ENCODE results near the gene LRRC72.
"Not testable (repeated sequence)": the region's sequence is repeated elsewhere in the genome, so short reads cannot be mapped to it uniquely, and the experiment has no call there.

LRRC72 gene

DNA sequence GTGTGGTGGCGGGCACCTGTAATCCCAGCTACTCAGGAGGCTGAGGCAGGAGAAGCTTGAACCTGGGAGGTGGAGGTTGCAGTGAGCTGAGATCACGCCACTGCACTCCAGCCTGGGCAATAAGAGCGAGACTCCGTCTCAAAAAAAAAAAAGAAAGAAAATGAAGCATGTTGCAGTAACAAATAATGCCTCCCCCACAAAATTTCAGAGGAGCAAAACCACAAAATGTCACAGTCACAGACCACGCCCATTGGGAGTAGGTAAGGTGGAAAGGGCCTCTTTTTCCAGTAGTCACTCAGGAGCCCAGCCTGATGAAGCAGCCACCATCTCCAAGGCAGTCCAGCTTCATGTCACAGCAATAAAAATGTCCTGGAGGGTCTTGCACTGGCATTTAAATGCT, 20.2 kb upstream of the LRRC72 start:
- not testable (repeated sequence) for H3K36me3 ChIP-seq (ENCODE audit: control insufficient read depth, insufficient read depth, low read length); H3K4me1 ChIP-seq (ENCODE audit: control insufficient read depth, insufficient read depth, low read length); H3K4me3 ChIP-seq (ENCODE audit: low read length); H3K27me3 ChIP-seq (ENCODE audit: control insufficient read depth, insufficient read depth, low read length); H3K9me3 ChIP-seq (ENCODE audit: control insufficient read depth, low read length); H3K9ac ChIP-seq (ENCODE audit: low read length)

DNA sequence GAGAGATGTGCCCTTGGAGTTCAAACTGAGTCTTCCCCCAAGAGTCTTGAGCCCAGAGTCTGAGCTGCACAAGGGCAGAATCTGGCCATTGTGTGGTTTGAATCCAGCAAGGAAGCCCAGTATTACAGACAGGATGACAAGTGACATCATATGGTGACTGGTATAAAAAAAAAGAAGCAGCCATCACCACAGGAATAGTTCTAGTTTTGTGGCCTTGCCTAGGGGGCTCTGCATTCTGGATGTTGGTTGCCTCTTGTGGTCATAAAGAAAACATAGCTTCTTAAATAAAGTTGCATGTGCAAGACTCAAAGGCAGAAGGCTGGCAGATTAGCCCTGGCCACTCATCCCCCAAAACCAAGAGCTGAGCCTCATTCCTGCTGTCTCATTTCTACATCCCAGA, 16.8 kb upstream of the LRRC72 start:
- no peak overlapping the region for H3K4me3 ChIP-seq (ENCODE audit: low read length)
- no peaks in the 10 kb centered on the region for H3K27me3 ChIP-seq (ENCODE audit: control insufficient read depth, insufficient read depth, low read length)
- H3K36me3 ChIP-seq (ENCODE audit: control insufficient read depth, insufficient read depth, low read length) = no peaks in the 10 kb centered on the region
- H3K9ac ChIP-seq (ENCODE audit: low read length) = no peak overlapping the region
- peaks cover 9% of the 10 kb centered on the region for H3K4me1 ChIP-seq (ENCODE audit: control insufficient read depth, insufficient read depth, low read length)
- no peaks in the 10 kb centered on the region for H3K9me3 ChIP-seq (ENCODE audit: control insufficient read depth, low read length)

DNA sequence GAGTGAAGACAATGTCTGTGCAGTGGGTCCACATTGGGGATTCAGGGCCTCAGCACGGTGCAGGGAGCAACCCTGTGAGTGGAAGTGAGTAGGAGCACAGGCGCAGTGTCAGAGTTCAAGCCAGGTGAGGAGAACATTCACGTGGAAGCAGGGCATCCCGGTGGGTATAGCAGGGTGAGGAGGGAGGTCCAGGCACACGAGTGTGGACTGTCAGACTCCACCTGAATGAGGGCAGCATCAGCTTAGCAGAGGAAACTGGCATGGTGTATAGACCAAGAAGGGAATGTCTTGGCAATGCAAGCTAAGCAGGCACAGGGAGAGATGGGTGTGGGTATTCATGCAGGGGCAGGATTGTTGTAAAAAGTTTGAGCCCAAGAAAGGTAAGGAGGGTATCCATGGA, 15.3 kb upstream of the LRRC72 start:
- no peaks in the 10 kb centered on the region for H3K27me3 ChIP-seq (ENCODE audit: control insufficient read depth, insufficient read depth, low read length)
- H3K9me3 ChIP-seq (ENCODE audit: control insufficient read depth, low read length) = no peaks in the 10 kb centered on the region
- peaks cover 15% of the 10 kb centered on the region for H3K4me1 ChIP-seq (ENCODE audit: control insufficient read depth, insufficient read depth, low read length)
- no peak overlapping the region for H3K9ac ChIP-seq (ENCODE audit: low read length)
- H3K4me3 ChIP-seq (ENCODE audit: low read length) = no peak overlapping the region
- no peaks in the 10 kb centered on the region for H3K36me3 ChIP-seq (ENCODE audit: control insufficient read depth, insufficient read depth, low read length)

DNA sequence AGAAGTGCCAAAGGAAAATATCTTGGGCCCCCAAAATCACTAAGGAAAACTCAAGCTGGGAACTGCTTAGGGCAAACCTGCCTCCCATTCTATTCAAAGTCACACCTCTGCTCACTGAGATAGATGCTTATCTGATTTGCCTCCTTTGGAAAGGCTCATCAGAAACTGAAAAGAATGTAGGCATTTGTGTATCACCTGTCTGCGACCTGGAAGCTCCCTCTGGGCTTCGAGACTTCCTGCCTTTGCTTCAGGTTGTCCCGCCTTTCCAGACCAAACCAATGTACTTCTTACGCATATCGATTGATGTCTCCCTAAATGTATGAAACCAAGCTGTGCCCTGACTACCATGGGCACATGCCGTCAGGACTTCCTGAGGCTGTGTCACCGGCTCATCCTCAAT, 14.5 kb upstream of the LRRC72 start:
- H3K9me3 ChIP-seq (ENCODE audit: control insufficient read depth, low read length) = no peaks in the 10 kb centered on the region
- H3K9ac ChIP-seq (ENCODE audit: low read length) = no peak overlapping the region
- H3K4me3 ChIP-seq (ENCODE audit: low read length) = no peak overlapping the region
- peaks cover 19% of the 10 kb centered on the region for H3K4me1 ChIP-seq (ENCODE audit: control insufficient read depth, insufficient read depth, low read length)
- no peaks in the 10 kb centered on the region for H3K27me3 ChIP-seq (ENCODE audit: control insufficient read depth, insufficient read depth, low read length)
- no peaks in the 10 kb centered on the region for H3K36me3 ChIP-seq (ENCODE audit: control insufficient read depth, insufficient read depth, low read length)

DNA sequence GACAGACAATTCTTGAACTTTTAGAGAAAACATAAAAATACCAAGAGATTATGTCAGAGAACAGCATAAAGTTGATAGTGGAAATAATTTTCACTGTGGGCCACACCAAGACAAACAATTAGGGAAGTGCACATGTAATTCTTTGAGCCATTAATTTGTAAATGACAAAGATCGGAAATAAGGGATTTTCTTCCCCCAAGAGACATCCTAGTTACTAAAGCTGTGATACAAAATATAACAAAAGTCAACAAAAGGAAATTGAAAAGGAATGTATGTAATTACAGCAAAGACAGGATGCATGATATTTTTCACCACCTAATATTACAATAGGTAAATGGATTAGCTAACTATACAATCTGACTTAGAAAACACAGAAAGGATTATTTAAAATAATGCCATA, 12.4 kb upstream of the LRRC72 start:
- peaks cover 28% of the 10 kb centered on the region for H3K4me1 ChIP-seq (ENCODE audit: control insufficient read depth, insufficient read depth, low read length)
- no peaks in the 10 kb centered on the region for H3K27me3 ChIP-seq (ENCODE audit: control insufficient read depth, insufficient read depth, low read length)
- no peak overlapping the region for H3K4me3 ChIP-seq (ENCODE audit: low read length)
- H3K9me3 ChIP-seq (ENCODE audit: control insufficient read depth, low read length) = no peaks in the 10 kb centered on the region
- no peak overlapping the region for H3K9ac ChIP-seq (ENCODE audit: low read length)
- H3K36me3 ChIP-seq (ENCODE audit: control insufficient read depth, insufficient read depth, low read length) = no peaks in the 10 kb centered on the region

DNA sequence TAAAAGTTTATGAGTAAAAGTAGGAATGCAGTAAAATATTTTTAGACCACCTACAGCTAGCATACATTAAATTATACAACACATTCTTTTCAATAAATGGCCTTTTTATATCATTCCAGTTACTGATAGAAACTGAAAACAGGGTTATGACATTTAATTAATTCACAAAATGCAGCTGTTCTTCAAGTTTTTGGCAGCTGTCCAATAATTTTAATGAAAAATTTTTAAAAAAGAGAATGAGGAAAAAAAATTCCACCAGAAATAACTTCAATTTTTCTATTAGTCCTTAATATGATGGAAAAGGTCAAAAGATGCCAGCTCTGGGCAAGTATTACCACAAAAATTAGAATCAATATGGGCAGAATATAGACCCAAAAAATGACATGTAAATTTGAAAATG, 11.9 kb upstream of the LRRC72 start:
- Histone ChIP-seq H3K27me3 (ENCODE audit: control insufficient read depth, insufficient read depth, low read length) (no peaks in the 10 kb centered on the region), H3K9me3 (ENCODE audit: control insufficient read depth, low read length) (no peaks in the 10 kb centered on the region), H3K9ac (ENCODE audit: low read length) (no peak overlapping the region), H3K4me3 (ENCODE audit: low read length) (no peak overlapping the region), H3K4me1 (ENCODE audit: control insufficient read depth, insufficient read depth, low read length) (peaks cover 28% of the 10 kb centered on the region), H3K36me3 (ENCODE audit: control insufficient read depth, insufficient read depth, low read length) (no peaks in the 10 kb centered on the region)

DNA sequence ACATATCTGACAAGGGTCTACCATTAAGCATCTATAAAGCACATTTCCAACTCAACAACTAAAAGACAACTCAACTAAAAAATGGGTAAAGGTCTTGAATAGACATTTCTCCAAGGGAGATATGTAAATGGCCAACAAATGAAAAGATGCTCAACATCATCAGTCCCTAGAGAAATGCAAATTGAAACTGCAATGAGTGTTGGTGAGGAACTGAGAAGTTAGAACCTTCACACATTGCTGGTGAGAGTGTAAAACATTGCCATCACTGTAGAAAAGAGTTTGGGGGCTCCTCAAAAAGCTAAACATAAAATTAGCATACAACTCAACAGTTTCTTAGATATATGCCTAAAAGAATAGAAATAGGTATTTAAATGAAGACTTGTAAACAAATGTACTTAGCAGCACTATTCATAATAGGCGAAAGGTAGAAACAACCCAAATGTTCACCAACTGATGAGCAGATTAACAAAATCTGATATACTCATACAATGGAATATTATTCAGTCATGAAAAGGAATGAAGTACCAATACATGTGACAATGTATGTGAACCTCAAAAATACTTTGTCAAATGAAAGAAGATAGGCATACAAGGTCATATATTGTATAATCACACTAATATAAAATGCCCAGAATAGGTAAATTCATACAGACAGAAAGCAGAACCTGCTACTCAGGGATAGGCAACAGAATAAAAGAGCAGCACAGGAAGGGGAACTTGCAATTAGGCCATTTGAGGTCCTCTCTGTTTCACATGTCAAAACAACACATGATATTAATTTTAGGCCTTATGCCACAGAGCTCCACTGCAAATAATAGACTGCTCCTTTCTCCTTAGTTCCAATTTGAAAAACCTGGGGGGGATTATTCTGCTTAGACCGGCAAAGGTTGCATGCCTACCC, 10.6 kb upstream of the LRRC72 start:
- no peaks in the 10 kb centered on the region for H3K27me3 ChIP-seq (ENCODE audit: control insufficient read depth, insufficient read depth, low read length)
- peaks cover 28% of the 10 kb centered on the region for H3K4me1 ChIP-seq (ENCODE audit: control insufficient read depth, insufficient read depth, low read length)
- H3K36me3 ChIP-seq (ENCODE audit: control insufficient read depth, insufficient read depth, low read length) = no peaks in the 10 kb centered on the region
- H3K9ac ChIP-seq (ENCODE audit: low read length) = no peak overlapping the region
- H3K4me3 ChIP-seq (ENCODE audit: low read length) = no peak overlapping the region
- no peaks in the 10 kb centered on the region for H3K9me3 ChIP-seq (ENCODE audit: control insufficient read depth, low read length)

DNA sequence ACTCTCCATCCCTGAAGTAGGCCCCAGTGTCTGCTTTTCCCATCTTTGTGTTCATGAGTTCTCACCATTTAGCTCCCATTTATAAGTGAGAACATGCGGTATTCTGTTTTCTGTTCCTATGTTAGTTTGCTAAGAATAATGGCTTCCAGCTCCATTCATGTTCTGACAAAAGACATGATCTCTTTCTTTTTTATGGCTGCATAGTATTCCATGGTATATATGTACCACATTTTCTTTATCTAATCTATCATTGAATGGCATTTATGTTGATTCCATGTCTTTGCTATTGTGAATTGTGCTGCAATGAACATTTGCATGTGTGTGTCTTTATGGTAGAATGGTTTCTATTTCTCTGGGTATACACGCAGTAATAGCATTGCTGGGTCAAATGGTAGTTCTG, 6.6 kb upstream of the LRRC72 start:
- not testable (repeated sequence) for H3K27me3 ChIP-seq (ENCODE audit: control insufficient read depth, insufficient read depth, low read length); H3K9ac ChIP-seq (ENCODE audit: low read length); H3K9me3 ChIP-seq (ENCODE audit: control insufficient read depth, low read length); H3K4me3 ChIP-seq (ENCODE audit: low read length); H3K36me3 ChIP-seq (ENCODE audit: control insufficient read depth, insufficient read depth, low read length)
- peaks cover 17% of the 10 kb centered on the region for H3K4me1 ChIP-seq (ENCODE audit: control insufficient read depth, insufficient read depth, low read length)

DNA sequence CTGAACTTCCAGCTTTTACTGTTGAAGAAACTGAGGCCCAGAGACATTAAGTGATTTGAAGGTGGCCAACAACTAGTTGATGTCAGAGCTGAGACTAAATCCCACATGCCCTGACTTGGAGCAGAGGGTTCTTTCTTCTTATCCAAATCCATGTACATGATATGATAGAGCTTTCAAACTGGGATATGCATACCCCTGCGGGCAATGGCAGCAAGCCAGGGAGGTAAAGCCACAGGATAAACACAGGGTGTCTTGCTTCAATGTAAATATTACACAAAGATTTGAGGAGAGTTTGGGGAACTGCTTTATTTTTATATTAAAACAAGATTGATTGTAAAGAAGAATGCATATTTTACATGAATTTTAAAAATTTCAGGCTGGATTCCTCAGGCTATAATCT, 2.3 kb upstream of the LRRC72 start:
- Histone ChIP-seq H3K9me3 (ENCODE audit: control insufficient read depth, low read length) (no peaks in the 10 kb centered on the region), H3K4me3 (ENCODE audit: low read length) (no peak overlapping the region), H3K4me1 (ENCODE audit: control insufficient read depth, insufficient read depth, low read length) (no peaks in the 10 kb centered on the region), H3K9ac (ENCODE audit: low read length) (no peak overlapping the region), H3K36me3 (ENCODE audit: control insufficient read depth, insufficient read depth, low read length) (no peaks in the 10 kb centered on the region), H3K27me3 (ENCODE audit: control insufficient read depth, insufficient read depth, low read length) (no peaks in the 10 kb centered on the region)

DNA sequence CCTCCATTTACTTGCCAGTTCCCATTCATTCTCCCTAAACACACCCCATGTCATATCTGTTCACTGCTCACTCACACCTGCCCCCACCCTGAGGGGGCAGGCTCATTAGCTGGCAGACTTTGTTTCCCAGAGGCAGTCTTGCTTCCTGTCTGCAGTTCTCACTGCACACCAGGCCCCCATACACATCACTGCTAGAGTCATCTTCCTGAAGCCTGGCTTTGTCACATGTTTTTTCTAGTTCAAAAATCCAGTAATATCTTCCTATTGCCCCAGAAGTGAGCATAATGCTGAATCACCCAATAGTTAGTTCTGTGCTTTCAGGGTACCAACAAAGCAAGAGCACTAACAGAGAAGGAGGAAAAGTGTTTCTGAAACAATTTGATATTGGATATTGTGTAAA, 1.9 kb downstream of the LRRC72 start:
- Histone ChIP-seq H3K4me1 (ENCODE audit: control insufficient read depth, insufficient read depth, low read length) (no peaks in the 10 kb centered on the region), H3K9me3 (ENCODE audit: control insufficient read depth, low read length) (no peaks in the 10 kb centered on the region), H3K27me3 (ENCODE audit: control insufficient read depth, insufficient read depth, low read length) (no peaks in the 10 kb centered on the region), H3K9ac (ENCODE audit: low read length) (no peak overlapping the region), H3K4me3 (ENCODE audit: low read length) (no peak overlapping the region), H3K36me3 (ENCODE audit: control insufficient read depth, insufficient read depth, low read length) (no peaks in the 10 kb centered on the region)

DNA sequence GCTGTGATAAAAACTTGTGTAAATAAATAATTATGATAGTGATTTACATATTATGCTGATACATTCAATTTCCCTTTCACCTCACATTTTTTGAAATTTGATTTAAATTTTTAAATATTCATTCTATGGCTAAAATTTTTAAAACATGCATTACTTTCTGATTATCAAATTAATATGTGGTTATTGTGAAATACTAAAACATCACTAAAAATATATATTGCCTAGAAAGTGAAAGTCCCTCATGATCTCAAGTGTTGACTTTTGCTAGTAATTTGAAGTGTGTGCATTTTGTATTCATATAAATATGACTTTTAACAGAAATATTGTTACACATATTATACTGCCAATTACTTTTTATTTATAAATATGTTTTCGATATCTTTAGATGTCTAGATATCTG, 3.1 kb downstream of the LRRC72 start:
- Histone ChIP-seq H3K4me1 (ENCODE audit: control insufficient read depth, insufficient read depth, low read length) (no peaks in the 10 kb centered on the region), H3K4me3 (ENCODE audit: low read length) (no peak overlapping the region), H3K9me3 (ENCODE audit: control insufficient read depth, low read length) (no peaks in the 10 kb centered on the region), H3K9ac (ENCODE audit: low read length) (no peak overlapping the region), H3K27me3 (ENCODE audit: control insufficient read depth, insufficient read depth, low read length) (no peaks in the 10 kb centered on the region), H3K36me3 (ENCODE audit: control insufficient read depth, insufficient read depth, low read length) (no peaks in the 10 kb centered on the region)

DNA sequence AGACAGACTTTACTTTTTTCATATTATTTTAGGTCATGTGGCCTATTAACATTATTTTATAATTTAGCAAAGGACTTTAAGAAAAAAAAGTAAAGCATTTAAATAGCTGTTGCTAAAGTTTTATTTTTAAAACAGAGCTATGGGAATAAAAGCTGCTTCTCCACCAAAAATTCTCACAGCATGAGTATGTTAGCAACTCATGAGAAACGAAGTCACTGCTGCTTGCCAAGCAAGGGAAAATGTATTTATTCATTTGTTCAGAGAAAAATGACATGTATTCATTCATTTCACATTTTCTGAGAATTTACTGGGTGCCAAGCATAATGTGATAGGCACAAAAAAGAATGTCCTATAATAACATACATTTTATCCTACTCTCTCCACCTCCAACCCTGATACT, 5.1 kb downstream of the LRRC72 start:
- Histone ChIP-seq H3K9me3 (ENCODE audit: control insufficient read depth, low read length) (no peaks in the 10 kb centered on the region), H3K9ac (ENCODE audit: low read length) (no peak overlapping the region), H3K4me3 (ENCODE audit: low read length) (no peak overlapping the region), H3K27me3 (ENCODE audit: control insufficient read depth, insufficient read depth, low read length) (no peaks in the 10 kb centered on the region), H3K36me3 (ENCODE audit: control insufficient read depth, insufficient read depth, low read length) (no peaks in the 10 kb centered on the region), H3K4me1 (ENCODE audit: control insufficient read depth, insufficient read depth, low read length) (no peaks in the 10 kb centered on the region)

DNA sequence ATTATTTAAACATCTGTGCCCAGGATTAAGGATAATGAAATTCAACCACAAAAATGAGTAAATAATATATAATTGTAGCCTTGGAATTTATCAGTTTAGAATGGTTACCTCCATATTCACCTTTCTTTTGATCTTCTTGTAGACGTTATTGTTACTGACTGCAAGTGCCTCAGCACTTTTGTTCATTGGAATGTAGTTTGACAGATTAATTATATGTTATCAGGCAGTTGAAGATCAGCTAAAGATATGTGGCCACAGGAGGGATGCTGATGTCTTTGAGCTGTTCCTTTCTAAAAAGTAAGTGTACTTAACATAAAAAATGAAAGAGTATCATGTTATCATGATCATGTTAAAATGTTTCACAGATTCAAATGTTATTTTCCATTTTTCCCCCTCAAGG, 5.6 kb downstream of the LRRC72 start:
- Histone ChIP-seq H3K4me3 (ENCODE audit: low read length) (no peak overlapping the region), H3K9me3 (ENCODE audit: control insufficient read depth, low read length) (no peaks in the 10 kb centered on the region), H3K9ac (ENCODE audit: low read length) (no peak overlapping the region), H3K36me3 (ENCODE audit: control insufficient read depth, insufficient read depth, low read length) (no peaks in the 10 kb centered on the region), H3K27me3 (ENCODE audit: control insufficient read depth, insufficient read depth, low read length) (no peaks in the 10 kb centered on the region), H3K4me1 (ENCODE audit: control insufficient read depth, insufficient read depth, low read length) (no peaks in the 10 kb centered on the region)
